ENCODE results near the gene ITGB7. TPM values are rescaled to one million over a fixed set of nuclear protein-coding genes. Genes with fewer than 3 reads are reported as not detected.

The ITGB7 gene
- total and polyA plus RNA-seq, 3 donors from 2014 or later = 0.24 to 3.7 (median 1.2) TPM

- peaks cover 10% of the 10 kb centered on the region for H3K4me1 ChIP-seq
- 68 to 95% methylated on average over 1 of the region's 1 CpG for WGBS, 2 donors
Observed at GRCh38 chr12:53201177-53201541, 5.9 kb downstream of the ITGB7 start.

GRCh38 chr12:53200458-53201176 lies 6.4 kb downstream of the ITGB7 start:
- H3K27ac ChIP-seq = no peak overlapping the region
- H3K36me3 ChIP-seq (ENCODE audit: low read depth, missing control alignments) = no peaks in the 10 kb centered on the region
- no peaks in the 10 kb centered on the region for H3K9me3 ChIP-seq
- no peak for DNase-seq
- peaks cover 10% of the 10 kb centered on the region for H3K4me1 ChIP-seq
- WGBS, 2 donors = 81 to 89% methylated on average over 10 of the region's 10 CpGs
- intact Hi-C loops (cut with DNase I; ENCODE audit: low total_unique reads) = no loop called here
- H3K4me3 ChIP-seq = no peak overlapping the region
- H3K27me3 ChIP-seq = no peaks in the 10 kb centered on the region
- TF ChIP-seq CTCF (IDR thresholded peaks at IDR 0.05) (no peak), POLR2A (IDR thresholded peaks at IDR 0.05) (no peak)

More at GRCh38 chr12:53201177-53201541, 5.9 kb downstream of the ITGB7 start:
- intact Hi-C loops (cut with DNase I; ENCODE audit: low total_unique reads) = no loop called here
- no peaks in the 10 kb centered on the region for H3K36me3 ChIP-seq (ENCODE audit: low read depth, missing control alignments)
- DNase-seq = no peak
- TF ChIP-seq CTCF (IDR thresholded peaks at IDR 0.05) (no peak), POLR2A (IDR thresholded peaks at IDR 0.05) (no peak)
- H3K27ac ChIP-seq = no peak overlapping the region
- H3K9me3 ChIP-seq = no peaks in the 10 kb centered on the region
- no peak overlapping the region for H3K4me3 ChIP-seq
- H3K27me3 ChIP-seq = no peaks in the 10 kb centered on the region

GRCh38 chr12:53200107-53200457 lies 7.0 kb downstream of the ITGB7 start:
- Histone ChIP-seq H3K9me3 (no peaks in the 10 kb centered on the region), H3K4me3 (no peak overlapping the region), H3K36me3 (ENCODE audit: low read depth, missing control alignments) (no peaks in the 10 kb centered on the region), H3K27ac (no peak overlapping the region), H3K4me1 (peaks cover 12% of the 10 kb centered on the region), H3K27me3 (no peaks in the 10 kb centered on the region)
- intact Hi-C loops (cut with DNase I; ENCODE audit: low total_unique reads) = no loop called here
- DNase-seq = no peak
- WGBS, 2 donors = 89 to 90% methylated on average over 2 of the region's 2 CpGs
- TF ChIP-seq CTCF (IDR thresholded peaks at IDR 0.05) (no peak), POLR2A (IDR thresholded peaks at IDR 0.05) (no peak)

GRCh38 chr12:53199700-53200099 lies 7.4 kb downstream of the ITGB7 start:
- H3K27ac ChIP-seq = no peak overlapping the region
- no peaks in the 10 kb centered on the region for H3K9me3 ChIP-seq
- no peak for DNase-seq
- 92 to 95% methylated on average over 3 of the region's 3 CpGs for WGBS, 2 donors
- TF ChIP-seq CTCF (IDR thresholded peaks at IDR 0.05) (no peak), POLR2A (IDR thresholded peaks at IDR 0.05) (no peak)
- peaks cover 16% of the 10 kb centered on the region for H3K4me1 ChIP-seq
- H3K36me3 ChIP-seq (ENCODE audit: low read depth, missing control alignments) = no peaks in the 10 kb centered on the region
- no peak overlapping the region for H3K4me3 ChIP-seq
- H3K27me3 ChIP-seq = no peaks in the 10 kb centered on the region
- intact Hi-C loops (cut with DNase I; ENCODE audit: low total_unique reads) = no loop called here

GRCh38 chr12:53198486-53199110 lies 8.5 kb downstream of the ITGB7 start:
- no peak overlapping the region for H3K27ac ChIP-seq
- peaks cover 16% of the 10 kb centered on the region for H3K4me1 ChIP-seq
- H3K9me3 ChIP-seq = no peaks in the 10 kb centered on the region
- no peak for DNase-seq
- H3K36me3 ChIP-seq (ENCODE audit: low read depth, missing control alignments) = no peaks in the 10 kb centered on the region
- intact Hi-C loops (cut with DNase I; ENCODE audit: low total_unique reads) = no loop called here
- no peak overlapping the region for H3K4me3 ChIP-seq
- TF ChIP-seq CTCF (IDR thresholded peaks at IDR 0.05) (no peak), POLR2A (IDR thresholded peaks at IDR 0.05) (no peak)
- H3K27me3 ChIP-seq = no peaks in the 10 kb centered on the region
- 72 to 73% methylated on average over 4 to 5 of the region's 5 CpGs for WGBS, 2 donors
